Measurements from ENCODE around the gene TNFRSF1A. TPM values are rescaled to one million over a fixed set of nuclear protein-coding genes. Genes with fewer than 3 reads are reported as not detected.

Gene TNFRSF1A
- total and polyA plus RNA-seq, 2 of the 13 experiments (the other 11 are each of a cell fraction or from before 2014, with no cell fraction given), result 41.5 to 61.2 TPM

DNA sequence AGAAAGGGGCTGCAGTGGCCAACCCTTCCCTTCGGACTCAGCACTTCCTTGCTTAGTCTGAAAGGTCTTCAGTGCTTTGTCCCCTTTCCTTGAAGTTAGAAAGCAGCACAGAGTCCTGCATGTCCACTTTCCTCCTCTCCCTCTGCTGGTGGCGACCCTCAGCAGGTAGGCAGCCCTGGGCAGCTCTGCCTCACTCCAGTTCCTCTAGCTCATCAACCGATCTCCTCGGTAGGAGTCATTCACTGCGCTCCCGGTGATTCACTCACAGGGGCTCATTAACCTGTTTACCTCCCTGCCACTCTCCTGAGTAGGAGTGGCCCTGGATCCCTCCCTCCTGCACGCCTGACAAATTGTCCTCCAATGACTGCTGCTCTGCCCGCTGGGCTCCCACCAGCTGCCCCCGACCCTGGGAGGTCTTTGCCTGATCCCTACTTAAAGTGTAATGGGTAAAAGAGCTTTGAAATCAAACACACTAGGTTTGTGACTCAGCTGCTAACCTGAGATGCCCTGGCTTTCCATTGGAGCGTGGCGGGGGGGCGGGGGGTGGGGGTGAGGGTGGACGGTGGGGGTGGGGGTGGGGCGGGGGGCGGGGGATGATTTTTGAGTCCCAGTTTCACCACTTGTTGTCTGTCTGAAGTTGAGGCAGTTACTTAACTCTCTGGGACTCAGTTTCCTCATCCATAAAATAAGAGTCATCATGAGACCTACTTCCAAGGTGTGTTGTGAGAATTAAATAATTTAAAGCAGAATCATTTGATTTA lies 29.3 kb upstream of the TNFRSF1A start (continued):
- TF ChIP-seq GLI4 (CRISPR knock-in tag; IDR thresholded peaks at IDR 0.05; ENCODE audit: borderline replicate concordance) (no peak), MTF2 (CRISPR knock-in tag; IDR thresholded peaks at IDR 0.05; ENCODE audit: borderline replicate concordance) (no peak), SOX13 (IDR thresholded peaks at IDR 0.05) (no peak), SOX13 (CRISPR knock-in tag; conservative IDR thresholded peaks at IDR 0.05 in 1 of 2, IDR thresholded peaks at IDR 0.05 in 1 of 2) (peak in 1 of 2 experiments; percentile 62; a peak in 1 of 4 replicates), FLYWCH1 (CRISPR knock-in tag; IDR thresholded peaks at IDR 0.05) (no peak), RELA (CRISPR knock-in tag; IDR thresholded peaks at IDR 0.05) (no peak), YY1 (IDR thresholded peaks at IDR 0.05; ENCODE audit: insufficient read depth, insufficient replicate concordance, low read depth, low read length) (no peak), SOX5 (CRISPR knock-in tag; IDR thresholded peaks at IDR 0.05; ENCODE audit: borderline replicate concordance) (peak; percentile 30; the same call in 1 of the 2 replicates), POLR2AphosphoS5 (IDR thresholded peaks at IDR 0.05; ENCODE audit: low read depth, low read length) (peak; percentile 70), DNMT3B (CRISPR knock-in tag; conservative IDR thresholded peaks at IDR 0.05) (no peak), ERF (CRISPR knock-in tag; IDR thresholded peaks at IDR 0.05) (peak; percentile 51; the same call in 1 of the 2 replicates), ATM (IDR thresholded peaks at IDR 0.05; ENCODE audit: borderline replicate concordance) (no peak), NFYC (CRISPR knock-in tag; IDR thresholded peaks at IDR 0.05) (peak; percentile 66), SNAPC2 (CRISPR knock-in tag; IDR thresholded peaks at IDR 0.05) (no peak), ASH2L (IDR thresholded peaks at IDR 0.05; ENCODE audit: insufficient read length, low read depth, low read length) (peak; percentile 45), PTBP1 (IDR thresholded peaks at IDR 0.05; ENCODE audit: low read depth, low read length, poor library complexity, severe bottlenecking) (no peak), ZNF644 (CRISPR knock-in tag; IDR thresholded peaks at IDR 0.05; ENCODE audit: low read depth) (no peak), ZNF678 (CRISPR knock-in tag; IDR thresholded peaks at IDR 0.05) (no peak), ZNF709 (CRISPR knock-in tag; IDR thresholded peaks at IDR 0.05) (no peak), KDM4B (CRISPR knock-in tag; IDR thresholded peaks at IDR 0.05) (0 out of 2 replicates have a peak, but pooled peaks have one; percentile 26)
- TF ChIP-seq, protein P1, sequence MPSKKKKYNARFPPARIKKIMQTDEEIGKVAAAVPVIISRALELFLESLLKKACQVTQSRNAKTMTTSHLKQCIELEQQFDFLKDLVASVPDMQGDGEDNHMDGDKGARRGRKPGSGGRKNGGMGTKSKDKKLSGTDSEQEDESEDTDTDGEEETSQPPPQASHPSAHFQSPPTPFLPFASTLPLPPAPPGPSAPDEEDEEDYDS (CRISPR knock-in tag; IDR thresholded peaks at IDR 0.05), result peak; percentile 88
- TF ChIP-seq, protein P2, sequence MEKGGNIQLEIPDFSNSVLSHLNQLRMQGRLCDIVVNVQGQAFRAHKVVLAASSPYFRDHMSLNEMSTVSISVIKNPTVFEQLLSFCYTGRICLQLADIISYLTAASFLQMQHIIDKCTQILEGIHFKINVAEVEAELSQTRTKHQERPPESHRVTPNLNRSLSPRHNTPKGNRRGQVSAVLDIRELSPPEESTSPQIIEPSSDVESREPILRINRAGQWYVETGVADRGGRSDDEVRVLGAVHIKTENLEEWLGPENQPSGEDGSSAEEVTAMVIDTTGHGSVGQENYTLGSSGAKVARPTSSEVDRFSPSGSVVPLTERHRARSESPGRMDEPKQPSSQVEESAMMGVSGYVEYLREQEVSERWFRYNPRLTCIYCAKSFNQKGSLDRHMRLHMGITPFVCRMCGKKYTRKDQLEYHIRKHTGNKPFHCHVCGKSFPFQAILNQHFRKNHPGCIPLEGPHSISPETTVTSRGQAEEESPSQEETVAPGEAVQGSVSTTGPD (CRISPR knock-in tag; IDR thresholded peaks at IDR 0.05), result no peak
- TF ChIP-seq, protein P3, sequence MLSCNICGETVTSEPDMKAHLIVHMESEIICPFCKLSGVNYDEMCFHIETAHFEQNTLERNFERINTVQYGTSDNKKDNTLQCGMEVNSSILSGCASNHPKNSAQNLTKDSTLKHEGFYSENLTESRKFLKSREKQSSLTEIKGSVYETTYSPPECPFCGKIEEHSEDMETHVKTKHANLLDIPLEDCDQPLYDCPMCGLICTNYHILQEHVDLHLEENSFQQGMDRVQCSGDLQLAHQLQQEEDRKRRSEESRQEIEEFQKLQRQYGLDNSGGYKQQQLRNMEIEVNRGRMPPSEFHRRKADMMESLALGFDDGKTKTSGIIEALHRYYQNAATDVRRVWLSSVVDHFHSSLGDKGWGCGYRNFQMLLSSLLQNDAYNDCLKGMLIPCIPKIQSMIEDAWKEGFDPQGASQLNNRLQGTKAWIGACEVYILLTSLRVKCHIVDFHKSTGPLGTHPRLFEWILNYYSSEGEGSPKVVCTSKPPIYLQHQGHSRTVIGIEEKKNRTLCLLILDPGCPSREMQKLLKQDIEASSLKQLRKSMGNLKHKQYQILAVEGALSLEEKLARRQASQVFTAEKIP (CRISPR knock-in tag; IDR thresholded peaks at IDR 0.05; ENCODE audit: borderline replicate concordance), result no peak
- TF ChIP-seq, protein P4, sequence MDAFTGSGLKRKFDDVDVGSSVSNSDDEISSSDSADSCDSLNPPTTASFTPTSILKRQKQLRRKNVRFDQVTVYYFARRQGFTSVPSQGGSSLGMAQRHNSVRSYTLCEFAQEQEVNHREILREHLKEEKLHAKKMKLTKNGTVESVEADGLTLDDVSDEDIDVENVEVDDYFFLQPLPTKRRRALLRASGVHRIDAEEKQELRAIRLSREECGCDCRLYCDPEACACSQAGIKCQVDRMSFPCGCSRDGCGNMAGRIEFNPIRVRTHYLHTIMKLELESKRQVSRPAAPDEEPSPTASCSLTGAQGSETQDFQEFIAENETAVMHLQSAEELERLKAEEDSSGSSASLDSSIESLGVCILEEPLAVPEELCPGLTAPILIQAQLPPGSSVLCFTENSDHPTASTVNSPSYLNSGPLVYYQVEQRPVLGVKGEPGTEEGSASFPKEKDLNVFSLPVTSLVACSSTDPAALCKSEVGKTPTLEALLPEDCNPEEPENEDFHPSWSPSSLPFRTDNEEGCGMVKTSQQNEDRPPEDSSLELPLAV (CRISPR knock-in tag; conservative IDR thresholded peaks at IDR 0.05; ENCODE audit: low read depth), result no peak
